Hepatic stellate cell (primary cell): ENCODE results near the gene GAN.

Experiments
- DNase-seq: peaks from one replicate; pipeline ENCODE4 v3.0.0; 2011; ENCODE audit warnings: low spot score

The GAN gene

GRCh38 chr16:81357711-81358260 is 43.0 kb downstream of the GAN start:
- no peak for DNase-seq

- DNase-seq = no peak
These were observed 44.1 kb downstream of the GAN start for GRCh38 chr16:81358860-81359259.

GRCh38 chr16:81360135-81360534 is 45.4 kb downstream of the GAN start:
- DNase-seq = no peak

GRCh38 chr16:81365731-81366130 is 51.0 kb downstream of the GAN start:
- DNase-seq = no peak

- peak; percentile 27 for DNase-seq
These were observed 51.7 kb downstream of the GAN start for GRCh38 chr16:81366316-81366932.

GRCh38 chr16:81367821-81368220 is 53.1 kb downstream of the GAN start:
- DNase-seq = no peak

GRCh38 chr16:81369888-81370504 is 55.2 kb downstream of the GAN start:
- DNase-seq = no peak

GRCh38 chr16:81371106-81371505 is 56.3 kb downstream of the GAN start:
- no peak for DNase-seq

- no peak for DNase-seq
These were observed 59.8 kb downstream of the GAN start for GRCh38 chr16:81374550-81374949.

GRCh38 chr16:81376880-81377279 is 62.1 kb downstream of the GAN start:
- no peak for DNase-seq

GRCh38 chr16:81378049-81378448 is 63.3 kb downstream of the GAN start:
- no peak for DNase-seq

GRCh38 chr16:81380932-81381331 is 66.2 kb downstream of the GAN start:
- no peak for DNase-seq

- no peak for DNase-seq
These were observed 69.2 kb downstream of the GAN start for GRCh38 chr16:81384006-81384405.

- DNase-seq = no peak
These were observed 70.4 kb downstream of the GAN start for GRCh38 chr16:81385031-81385756.

GRCh38 chr16:81388357-81388756 is 73.6 kb downstream of the GAN start:
- no peak for DNase-seq

- DNase-seq = no peak
These were observed 76.1 kb downstream of the GAN start for GRCh38 chr16:81390840-81391239.

GRCh38 chr16:81392011-81392410 is 77.2 kb downstream of the GAN start:
- DNase-seq = no peak

- DNase-seq = no peak
These were observed 79.7 kb downstream of the GAN start for GRCh38 chr16:81394416-81394815.

- DNase-seq = no peak
These were observed 80.3 kb downstream of the GAN start for GRCh38 chr16:81394966-81395655.

- DNase-seq = no peak
These were observed 82.5 kb downstream of the GAN start for GRCh38 chr16:81397058-81397878.

GRCh38 chr16:81397879-81398520 is 83.2 kb downstream of the GAN start:
- DNase-seq = no peak
